ENCODE results near the gene LRP2.

DNA sequence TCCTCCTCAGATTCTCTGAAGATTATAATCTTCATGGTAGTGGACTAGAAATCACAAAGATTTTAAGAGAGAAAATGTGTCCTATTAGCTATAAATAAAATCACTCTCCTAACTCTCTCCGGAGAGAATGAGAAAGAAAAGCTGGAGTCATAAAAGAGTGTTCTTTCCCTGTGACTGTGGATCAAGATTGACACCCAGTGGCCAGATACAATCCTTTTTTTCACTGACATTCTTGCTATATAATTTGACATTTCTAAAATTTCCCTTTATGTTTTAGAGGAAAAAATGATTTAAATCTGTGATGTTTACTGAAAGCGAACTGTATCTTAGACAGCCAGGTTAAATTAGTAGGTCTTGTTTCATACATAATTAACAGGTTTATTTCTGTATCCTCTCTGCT, 35.4 kb upstream of the LRP2 start:
- TF ChIP-seq, protein P1, sequence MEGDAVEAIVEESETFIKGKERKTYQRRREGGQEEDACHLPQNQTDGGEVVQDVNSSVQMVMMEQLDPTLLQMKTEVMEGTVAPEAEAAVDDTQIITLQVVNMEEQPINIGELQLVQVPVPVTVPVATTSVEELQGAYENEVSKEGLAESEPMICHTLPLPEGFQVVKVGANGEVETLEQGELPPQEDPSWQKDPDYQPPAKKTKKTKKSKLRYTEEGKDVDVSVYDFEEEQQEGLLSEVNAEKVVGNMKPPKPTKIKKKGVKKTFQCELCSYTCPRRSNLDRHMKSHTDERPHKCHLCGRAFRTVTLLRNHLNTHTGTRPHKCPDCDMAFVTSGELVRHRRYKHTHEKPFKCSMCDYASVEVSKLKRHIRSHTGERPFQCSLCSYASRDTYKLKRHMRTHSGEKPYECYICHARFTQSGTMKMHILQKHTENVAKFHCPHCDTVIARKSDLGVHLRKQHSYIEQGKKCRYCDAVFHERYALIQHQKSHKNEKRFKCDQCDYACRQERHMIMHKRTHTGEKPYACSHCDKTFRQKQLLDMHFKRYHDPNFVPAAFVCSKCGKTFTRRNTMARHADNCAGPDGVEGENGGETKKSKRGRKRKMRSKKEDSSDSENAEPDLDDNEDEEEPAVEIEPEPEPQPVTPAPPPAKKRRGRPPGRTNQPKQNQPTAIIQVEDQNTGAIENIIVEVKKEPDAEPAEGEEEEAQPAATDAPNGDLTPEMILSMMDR (optimal IDR thresholded peaks at IDR 0.05 in 1 of 3, IDR thresholded peaks at IDR 0.05 in 1 of 3, conservative IDR thresholded peaks at IDR 0.05 in 1 of 3; ENCODE audit: extremely low read depth in 1 of 3, insufficient read depth in 2 of 3, low read length in 3 of 3): peak in 1 of 3 experiments; percentile 33
- no peak for TF ChIP-seq EZH2 (IDR thresholded peaks at IDR 0.05; ENCODE audit: low read length)

Measured in keratinocyte (primary cell).